Stimulated activated CD8-positive, alpha-beta memory T cell treated with anti-CD3 and anti-CD28 coated beads, Interleukin-7, amount 100 ng/mL, for 4 hours (primary cell): ENCODE data around the gene MFAP3.

Experiments used
- DNase-seq, 2 donors: peaks; one replicate each; pipeline ENCODE4 v3.0.0-alpha.2; 2020; ENCODE audit warnings: low read depth in 2 of 2

The MFAP3 gene

DNA sequence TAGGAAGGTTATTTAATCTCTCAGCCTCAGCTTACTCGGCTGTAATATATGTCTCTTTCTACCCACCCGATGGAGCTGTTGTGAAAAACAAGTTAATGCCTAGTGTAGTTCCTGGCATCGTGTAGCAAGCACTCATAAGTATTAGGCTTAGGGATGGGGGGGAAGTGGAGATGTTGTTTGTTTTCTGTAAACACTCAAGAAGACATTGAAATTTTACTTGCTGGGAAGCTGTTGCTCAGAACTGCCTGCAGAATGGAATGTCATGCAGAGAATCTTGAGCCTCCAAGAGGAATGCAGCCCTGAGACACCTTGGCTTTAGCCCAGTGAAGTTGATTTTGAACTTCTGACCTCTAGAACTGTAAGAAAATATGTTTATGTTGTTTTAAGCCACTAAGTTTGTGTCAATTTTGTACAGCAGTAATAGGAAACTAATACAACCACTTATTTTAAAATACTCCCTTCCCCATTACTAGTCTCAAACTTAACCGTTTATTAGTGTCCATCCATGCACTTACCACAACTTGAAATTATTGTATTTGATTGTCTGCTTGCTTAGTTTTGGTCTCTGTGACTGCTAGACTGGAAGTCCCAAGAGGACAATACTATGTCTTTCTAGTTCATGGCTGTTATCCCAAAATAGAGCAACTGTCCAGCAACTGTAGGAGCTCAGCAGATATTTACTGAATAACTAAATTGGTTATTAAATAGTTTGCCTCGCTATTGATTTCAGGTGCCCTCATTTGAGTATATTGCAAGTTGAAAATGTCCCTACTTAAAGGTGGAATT, 53.8 kb downstream of the MFAP3 start:
- DNase-seq, result no peak

DNA sequence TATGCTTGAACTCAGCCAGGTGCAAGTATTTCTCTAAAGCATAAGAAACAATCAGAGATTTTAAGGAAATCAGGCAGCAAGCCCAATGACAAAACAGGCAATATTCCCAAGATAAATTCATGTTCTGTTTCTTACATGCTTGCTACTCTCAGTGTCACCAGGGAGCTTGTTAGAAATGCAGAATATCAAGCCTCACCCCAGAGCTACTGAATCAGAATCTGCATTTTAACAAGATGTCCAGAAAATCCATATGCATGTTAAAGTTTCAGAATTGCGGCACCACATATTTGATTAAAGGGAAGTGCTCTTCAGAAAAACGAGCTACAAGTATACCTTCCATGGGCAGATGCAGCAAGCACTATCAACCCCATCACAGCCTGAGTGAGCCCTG, 54.4 kb downstream of the MFAP3 start:
- no peak for DNase-seq

DNA sequence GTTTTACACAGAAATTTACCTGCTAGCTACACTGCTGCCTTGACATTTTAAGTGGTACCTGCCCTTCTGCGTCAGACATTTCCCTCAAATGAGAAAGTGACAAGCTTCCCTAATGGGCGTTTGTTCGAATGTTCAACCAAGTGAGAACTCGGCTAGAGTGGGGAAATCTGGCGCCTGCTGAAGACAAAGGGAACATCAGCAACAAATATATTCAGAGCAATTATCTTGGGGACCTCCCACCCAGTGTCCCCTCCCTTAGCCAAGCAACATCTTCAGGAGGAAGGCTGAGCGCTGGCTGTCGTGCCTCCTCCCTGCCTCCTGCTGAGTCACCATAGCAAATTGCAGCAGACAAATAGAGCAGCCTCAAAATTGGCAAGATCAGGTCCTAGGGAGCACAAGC, 57.1 kb downstream of the MFAP3 start:
- DNase-seq, result no peak

DNA sequence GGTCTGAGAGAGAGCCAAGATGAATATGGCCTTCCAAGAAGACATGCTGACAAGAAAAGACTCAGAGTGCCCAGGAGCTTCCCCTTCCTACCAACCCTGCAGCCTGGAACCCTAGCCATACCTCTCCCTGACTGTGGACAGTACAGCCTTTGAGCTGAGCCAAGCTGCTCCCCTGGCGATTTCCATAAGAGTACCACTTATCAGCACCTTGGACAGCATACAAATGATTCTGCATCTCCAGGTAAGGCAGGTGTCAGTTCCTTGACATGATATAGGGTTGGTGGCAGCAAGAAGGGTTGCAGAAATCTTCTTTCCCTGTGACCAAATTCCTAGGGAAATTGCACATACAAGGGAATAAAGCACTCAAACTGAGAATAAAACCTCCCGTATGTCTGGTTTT, 58.3 kb downstream of the MFAP3 start:
- no peak for DNase-seq

DNA sequence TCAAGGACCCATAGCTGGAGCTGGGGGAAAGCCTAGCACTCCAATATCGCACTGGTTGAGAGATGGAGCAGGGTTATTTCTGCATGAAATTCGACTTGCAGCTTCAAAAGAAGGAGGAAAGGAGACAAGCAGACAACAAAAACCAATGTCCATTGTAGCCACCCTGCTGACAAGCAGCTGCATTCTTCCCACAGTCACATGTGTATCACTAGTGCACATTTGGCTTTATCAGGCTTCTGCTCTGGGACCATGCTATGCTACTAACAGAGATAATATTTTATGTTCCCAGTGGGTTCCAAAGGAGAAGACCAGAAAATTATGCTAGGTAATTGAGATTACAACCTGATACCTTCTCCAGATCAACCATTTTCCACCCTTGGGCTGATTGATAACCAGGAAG, 59.7 kb downstream of the MFAP3 start:
- DNase-seq, result no peak

DNA sequence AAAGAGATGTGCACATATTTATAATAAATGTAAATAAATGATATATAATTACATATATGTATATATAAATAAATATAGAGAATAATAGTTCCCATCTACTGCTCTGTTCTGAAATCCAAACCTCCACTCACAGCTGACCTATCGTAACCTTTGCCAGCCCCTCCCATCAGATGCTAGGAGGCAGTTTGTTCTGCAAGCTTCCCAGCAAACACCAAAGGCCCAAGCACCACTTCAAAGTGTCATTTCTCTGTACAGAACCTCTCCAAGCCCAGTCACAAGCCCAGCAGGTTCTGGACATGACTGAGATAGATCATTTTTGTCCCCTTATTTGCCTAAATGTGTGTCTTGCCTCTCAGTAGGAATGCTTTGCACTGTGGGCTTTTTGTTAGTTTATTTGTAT, 62.4 kb downstream of the MFAP3 start:
- DNase-seq, result no peak

DNA sequence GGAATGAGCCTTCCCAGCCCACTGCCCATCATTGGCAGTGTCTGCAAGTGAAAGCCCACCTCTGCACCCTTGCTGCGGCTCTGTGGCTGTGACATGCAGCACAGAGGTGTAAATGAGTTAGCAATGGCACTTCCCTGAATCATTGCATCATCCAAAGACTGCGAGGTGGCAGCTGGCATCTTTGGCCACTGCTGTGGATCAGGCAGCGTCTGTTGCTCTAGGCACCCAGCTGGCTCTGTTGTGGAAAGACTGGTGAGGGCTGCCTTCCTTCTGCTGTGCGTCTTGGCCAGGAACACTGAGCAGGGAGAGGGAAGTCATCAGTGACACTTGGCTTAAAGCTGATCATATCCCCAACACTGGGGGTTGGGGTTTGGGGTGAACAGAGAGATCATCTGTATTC, 64.5 kb downstream of the MFAP3 start:
- no peak for DNase-seq
